NCI-H526 (cell line): ENCODE data around the gene MFRP.

Experiments used
- DNase-seq, 2 experiments: peaks; one replicate each; lab custom pipeline; 2025; lab: John Stamatoyannopoulos, UW

MFRP gene

DNA sequence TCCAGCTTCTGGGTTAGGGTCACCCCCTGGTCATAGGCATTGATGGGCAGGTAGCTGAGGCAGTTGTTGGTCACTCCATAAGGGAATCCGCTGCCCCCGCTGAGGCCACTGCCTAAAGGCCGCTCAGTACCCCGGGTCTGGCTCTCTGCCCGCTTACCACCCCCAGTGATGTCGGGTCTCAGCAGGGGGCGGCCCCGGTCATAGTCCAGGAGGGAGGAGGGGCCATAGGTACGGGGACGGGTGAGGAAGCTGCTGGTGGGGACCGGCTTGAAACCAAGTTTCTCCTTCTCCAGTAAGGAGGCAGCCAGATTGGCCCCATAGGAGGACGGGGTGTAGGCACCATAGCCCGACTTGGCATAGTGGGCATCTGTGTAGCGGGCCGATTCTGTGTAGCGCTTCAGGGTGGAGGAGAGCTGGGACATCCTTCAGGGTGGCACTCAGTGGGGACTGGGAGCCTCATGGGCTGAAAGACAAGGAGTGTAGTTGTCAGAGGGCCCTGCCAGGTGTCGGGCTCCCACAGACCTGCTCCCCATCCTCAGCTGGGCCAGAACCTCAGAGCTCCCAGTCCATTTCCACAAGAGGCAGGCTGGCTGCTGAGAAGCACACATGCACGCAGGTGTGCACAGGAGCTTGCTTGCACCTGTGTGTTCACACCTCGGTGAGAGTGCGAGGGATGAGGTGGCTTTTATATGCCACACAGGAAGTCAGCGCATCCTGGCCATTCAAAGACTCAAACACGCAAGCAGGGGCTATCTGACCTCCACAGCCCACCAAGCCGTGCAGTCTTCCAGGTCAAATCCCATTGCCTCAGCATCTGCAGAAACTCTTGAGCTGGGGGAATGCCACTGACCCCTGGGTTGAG, 26.8 kb upstream of the MFRP start:
- no peak for DNase-seq

DNA sequence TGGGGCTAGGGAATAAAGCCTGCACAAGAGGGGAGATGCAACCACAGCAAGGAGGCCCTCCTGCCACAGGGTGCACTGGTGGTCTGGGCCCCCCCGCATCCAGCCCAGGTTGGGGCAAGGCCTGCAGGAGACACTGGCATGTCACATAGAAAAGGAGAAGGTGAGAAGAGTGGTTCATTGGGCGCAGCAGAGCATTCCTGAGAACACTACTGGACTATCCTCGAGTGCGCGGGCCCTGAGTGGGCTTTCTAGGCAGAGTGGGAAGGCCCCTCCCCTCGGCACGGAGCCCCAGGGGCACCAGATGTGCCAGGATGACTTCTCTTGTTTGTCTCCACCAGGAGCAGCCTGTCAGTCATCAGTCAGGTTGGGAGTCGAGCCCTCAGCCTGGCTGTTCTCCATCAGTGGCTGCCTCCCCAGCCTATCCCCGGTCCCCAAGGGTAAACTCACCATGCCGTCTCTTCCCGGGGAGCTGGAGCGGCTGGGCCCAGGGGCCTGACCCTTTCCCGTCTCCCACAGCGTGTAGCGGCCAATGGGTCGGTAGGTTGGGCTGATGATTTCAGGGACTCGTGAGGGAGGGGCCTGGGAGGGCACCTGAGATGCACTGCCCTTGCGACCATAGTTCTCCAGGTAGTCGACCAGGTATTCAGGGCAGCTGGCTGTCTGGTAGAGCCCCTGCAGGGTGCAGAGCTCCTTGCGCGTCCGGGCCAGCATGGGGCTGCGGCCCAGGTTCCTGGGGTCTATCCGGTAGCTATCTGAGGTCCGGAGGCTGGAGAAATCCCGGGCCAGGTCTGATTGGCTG, 26.0 kb upstream of the MFRP start:
- DNase-seq = no peak

- peak; percentile 39 to 73 for DNase-seq
Measured at GRCh38 chr11:119371778-119372182, 25.3 kb upstream of the MFRP start.

- DNase-seq = no peak
Measured at GRCh38 chr11:119371067-119371601, 24.6 kb upstream of the MFRP start.

GRCh38 chr11:119370486-119371046, 24.1 kb upstream of the MFRP start:
- no peak for DNase-seq

DNA sequence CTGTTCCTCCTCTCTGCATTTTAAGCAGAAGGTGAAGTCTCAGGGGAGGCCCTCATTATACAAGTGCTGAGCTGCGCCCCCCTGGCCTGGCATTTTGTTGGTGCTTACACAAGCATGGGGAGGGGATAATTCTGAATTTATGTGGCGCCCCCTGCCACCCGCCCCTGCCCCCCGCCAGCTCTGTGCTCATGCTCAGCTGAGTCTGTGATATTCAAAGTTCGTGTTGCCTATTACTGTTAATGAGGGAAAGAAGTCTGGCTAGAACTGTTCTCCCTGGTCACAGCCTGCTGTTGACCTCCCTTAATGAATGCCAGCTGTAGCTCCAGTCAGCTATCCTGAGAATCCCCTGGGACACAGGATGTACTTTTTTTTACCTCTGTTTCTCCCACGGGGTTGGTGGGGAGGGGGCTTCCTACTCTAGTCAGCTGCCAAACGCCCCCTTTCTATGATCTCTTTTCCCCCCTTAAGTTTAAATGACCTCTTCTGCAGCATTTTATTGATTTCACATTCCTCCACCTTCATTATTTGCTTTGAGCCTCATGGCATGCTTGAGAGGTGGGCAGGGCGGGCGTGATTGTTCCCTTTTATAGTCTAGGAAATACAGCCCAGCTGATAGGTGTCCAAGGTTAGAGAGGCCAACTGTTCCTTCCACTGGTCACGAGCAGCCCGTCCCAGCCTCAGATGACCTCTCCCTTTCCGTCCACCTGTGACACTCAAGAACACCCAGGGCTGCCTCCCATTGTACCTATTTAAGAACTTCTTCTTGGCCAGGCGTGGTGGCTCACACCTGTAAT, 22.8 kb upstream of the MFRP start:
- DNase-seq = peak; percentile 54 to 82

DNA sequence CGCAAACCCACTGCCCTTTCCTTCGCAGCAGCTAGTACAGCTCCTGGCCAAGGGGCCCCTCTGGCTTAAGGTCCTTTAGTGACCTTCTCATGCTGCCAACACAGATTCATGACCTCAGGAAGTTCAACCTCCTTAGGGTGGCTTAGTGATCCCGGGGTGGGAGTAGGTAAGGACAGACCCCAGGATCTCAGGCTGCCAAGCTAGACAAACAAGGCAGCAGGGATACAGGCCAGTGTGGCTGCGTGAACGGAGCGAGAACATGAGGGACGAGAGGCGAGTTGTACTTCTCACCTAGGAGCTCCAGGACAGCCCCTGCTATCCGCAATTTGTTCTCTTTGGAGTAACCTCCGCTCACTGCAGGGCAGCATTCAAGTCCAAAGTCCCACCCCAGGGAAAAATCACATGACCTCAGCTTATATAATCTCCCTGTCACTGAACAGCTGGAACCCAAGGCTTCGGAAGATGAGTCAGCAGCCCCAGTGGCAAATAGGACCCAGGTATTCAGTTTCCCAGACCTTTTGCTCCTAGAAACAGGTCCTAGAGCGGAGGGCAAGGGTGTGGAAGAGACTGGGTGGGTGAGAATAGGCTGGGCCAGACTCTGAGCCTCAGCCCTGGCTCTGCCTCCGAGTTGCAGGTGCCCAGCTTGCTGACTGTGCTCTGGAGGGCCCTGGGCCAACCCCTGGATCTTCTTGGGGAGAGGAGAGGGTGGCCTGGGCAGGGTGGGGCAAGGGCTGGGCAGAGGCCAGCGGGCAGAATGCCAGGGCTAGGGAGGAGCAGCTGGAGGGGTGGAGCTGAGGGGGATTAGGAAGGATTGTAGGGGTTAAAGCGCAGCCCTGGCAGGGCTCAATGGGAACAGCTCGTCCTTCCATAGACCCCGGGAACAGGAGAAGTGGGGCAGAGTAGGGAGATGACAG, 21.9 kb upstream of the MFRP start:
- peak; percentile 60 to 90 for DNase-seq

GRCh38 chr11:119367661-119368120, 21.2 kb upstream of the MFRP start:
- peak; percentile 83 to 93 for DNase-seq

DNA sequence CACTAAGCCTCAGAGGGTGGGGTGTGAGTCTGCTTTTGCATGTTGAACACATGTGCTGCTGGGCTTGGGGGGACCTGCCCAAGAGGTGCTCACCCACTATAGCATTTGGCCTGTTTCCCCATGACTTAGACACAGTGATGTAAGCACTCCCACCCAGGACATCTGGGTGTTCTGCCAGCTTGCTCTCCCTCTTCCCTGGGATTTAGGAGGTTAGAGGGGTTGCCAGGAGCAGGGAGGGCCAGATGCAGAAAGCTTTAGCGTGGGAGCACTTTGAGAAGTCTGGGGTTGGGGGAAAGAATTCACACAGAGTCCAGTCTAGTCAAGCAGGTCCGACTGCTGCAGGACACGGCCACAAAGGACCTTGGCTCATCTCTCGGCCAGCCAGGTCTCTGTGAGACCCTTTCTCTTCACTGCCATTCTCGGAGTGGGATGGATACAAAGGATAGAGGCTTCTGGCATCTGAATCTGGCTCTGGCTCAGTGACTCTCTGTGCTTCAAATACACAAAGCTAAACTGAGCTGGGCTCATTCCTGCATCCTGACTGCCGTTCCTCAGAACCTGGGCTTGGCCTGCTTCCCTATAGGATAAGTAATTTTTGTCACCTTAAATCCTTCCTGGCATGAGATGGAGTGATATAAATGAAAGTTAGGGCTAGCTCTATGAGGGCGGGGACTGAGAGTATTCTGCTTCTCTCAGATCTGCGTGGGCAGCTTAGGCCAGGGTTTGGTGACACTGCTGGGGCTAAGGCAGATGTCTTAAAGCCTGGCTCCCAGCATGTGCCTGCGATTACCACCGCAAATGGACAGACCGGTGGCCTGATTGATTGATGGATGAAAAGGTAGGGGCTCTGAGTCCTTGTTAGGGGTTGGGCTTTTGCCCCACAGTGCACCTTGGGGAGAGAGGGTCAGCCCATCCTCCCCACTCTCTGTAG, 20.4 kb upstream of the MFRP start:
- DNase-seq = no peak

- DNase-seq = no peak
Measured at GRCh38 chr11:119365071-119365591, 18.6 kb upstream of the MFRP start.

DNA sequence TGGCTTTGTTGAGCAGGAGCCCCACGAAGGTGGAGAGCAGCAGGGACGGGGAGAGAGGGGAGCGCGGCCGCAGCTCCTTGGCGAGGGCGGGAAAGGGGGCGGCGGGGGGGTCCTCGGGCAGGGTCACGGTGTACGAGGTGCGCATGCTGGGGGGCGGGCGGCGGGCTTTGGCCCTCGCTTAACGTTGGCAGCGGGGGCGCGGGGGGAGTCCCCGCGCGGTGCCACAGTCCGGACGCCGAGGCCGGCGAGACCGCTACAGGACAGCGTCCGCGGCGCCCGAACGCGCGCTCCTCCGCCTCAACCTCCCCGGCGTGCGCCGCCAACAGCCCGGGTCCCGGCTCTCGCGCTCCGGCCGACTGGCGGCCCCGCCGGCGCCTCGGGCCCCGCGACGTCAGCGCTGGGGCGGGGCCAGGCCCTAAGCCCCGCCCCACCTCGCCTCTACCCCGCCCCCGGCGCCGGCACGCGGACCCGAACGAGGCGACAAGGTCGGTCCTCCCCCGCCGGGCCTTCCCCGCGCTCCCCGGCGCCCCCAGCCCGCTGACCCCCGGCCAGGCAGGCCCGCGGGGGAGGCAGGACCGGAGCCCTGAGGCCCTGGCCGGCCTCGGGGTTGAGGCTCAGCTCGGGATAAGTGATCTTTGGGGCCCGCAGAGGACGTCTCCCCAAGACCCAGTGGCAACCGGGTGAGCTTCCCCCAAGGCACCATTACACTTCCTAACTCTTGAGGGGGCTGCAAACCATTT, 17.5 kb upstream of the MFRP start:
- peak in 1 of 2 experiments; percentile 92 for DNase-seq

GRCh38 chr11:119363081-119363850, 16.8 kb upstream of the MFRP start:
- peak in 1 of 2 experiments; percentile 67 for DNase-seq

- DNase-seq = no peak
Measured at GRCh38 chr11:119362741-119363080, 16.2 kb upstream of the MFRP start.

DNA sequence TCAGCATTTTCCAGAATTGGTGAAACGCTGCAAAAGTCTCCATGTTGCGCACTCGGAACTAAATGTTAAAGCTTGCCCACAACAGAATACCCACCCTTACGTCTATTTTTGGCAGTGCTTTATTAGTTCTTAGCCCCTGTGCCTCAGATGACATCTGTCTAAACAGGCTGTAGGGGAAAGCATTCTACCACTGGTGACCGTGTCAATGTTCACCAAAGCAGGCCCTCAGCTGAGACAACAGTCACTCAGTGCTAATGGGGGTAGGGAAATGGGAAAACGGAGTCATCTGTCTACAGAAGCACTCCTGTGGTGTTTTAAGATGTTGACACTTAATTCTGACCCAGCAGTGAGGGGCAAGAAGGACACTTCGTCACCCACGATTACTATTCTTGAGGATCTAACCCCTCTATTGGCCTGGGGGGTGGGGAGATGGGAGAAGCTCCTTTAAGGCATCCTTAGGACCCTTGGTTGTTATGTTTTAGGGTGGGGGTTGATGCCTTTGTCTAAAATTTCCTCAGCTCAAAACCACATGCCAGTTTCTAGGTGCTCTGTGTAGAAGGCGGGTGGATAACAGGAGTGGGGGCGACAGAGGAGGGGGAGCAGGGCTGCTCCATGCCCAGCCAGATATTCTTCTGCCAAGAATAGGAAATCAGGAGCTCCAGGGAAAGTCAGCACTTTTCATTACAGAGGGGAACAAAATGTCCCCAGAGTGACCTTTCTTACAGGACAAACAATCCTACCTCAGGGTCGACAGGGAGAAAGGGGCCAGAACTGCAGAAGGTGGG, 15.6 kb upstream of the MFRP start:
- no peak for DNase-seq

DNA sequence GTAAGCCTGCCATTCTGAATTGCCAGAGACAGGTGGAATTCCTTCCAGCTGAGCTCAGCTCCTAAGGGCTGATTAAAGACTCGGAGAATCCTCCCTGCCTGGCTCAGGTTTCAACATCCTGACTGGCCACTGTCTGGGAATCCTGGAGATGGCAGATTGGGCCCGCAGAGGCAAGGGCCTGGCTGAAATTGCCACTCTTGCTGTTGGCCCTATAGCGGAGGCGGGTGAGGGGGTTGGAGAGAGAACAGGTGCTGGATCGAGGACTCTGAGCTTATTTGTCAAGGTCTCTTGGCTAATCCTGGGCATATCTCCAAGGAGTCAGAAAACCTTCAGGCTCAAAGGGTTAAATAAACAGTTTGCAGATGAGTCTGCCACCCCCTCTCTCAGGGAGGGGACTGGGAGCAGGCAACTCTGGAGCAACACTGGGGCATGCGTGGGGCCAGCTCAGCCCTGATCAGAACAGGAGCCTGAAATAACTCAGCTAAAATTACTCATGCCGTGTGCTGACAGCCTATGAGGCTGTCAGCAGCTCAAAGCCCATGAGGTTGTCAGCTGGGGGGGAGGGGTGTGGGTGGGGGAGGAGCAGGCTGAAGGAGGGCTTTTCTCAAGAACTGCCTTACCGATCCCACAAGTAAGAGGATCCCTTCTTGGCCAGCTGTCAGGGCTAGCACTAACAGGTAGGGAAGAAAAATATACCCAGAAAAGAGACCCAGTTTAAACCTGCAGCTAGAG, 14.7 kb upstream of the MFRP start:
- DNase-seq = peak; percentile 70 to 83
